GM19397 (cell line): ENCODE measurements around the gene CDIP1.

ENCODE experiments used
- ATAC-seq: cut with Tn5 transposase; IDR thresholded peaks from one replicate; pipeline ENCODE4 v1.9.1; 2021; ENCODE audit warnings: mild to moderate bottlenecking, moderate library complexity; ENCODE audit not compliant: unreplicated experiment

CDIP1 gene

DNA sequence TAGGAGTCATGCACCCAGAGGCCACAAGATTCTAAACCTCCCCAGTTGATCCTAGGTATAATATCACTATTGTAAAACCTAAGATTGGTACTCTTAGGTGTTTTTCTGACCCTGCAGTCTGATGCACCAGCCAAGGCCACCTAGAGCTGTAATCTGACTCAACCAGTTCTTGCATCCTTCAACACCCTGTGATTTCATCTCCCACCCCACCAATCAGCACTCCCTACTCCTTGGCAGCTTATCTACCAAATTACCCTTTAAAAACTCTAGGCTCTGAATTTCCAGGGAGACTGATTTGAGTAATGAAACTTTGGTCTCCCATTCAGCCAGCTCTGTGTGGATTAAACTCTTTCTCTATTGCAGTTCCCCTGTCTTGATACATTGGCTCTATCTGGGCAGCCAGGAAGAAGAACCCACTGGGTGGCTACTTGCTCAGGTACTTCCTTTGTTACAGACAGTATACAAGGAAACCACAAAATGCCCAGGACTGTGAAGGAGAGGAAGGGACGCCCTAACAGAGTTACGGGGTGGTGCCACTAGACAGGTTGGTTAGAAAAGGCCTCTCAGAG, 1.2 kb upstream of the CDIP1 start:
- no peak for ATAC-seq

- peak; percentile 29 for ATAC-seq
These were observed 913 bp downstream of the CDIP1 start for GRCh38 chr16:4537376-4538343.

GRCh38 chr16:4536391-4537106, 2.0 kb downstream of the CDIP1 start:
- ATAC-seq, result no peak

DNA sequence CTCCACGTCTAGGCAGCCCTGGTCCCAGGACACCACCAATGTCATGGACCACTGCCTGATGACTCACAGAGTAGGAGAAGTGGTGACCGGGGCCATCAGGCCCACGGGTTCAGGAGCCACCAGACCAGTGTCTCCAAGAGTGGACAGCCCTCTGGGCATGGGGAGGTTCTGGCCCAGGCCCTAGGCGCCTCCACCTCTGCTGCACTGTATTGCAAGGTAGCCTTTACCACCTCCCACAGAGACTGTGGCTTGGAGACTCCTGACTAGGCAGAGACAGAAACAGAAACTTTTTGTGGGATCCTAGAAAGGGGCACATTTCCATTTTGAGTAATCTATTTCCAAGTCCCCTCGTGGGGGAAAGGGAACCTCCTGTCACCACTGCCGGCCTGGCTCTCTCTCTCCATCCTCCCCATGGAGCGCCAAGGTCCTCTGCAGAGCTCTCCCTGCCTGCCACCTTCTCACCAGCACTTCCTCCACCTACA, 2.9 kb downstream of the CDIP1 start:
- no peak for ATAC-seq

DNA sequence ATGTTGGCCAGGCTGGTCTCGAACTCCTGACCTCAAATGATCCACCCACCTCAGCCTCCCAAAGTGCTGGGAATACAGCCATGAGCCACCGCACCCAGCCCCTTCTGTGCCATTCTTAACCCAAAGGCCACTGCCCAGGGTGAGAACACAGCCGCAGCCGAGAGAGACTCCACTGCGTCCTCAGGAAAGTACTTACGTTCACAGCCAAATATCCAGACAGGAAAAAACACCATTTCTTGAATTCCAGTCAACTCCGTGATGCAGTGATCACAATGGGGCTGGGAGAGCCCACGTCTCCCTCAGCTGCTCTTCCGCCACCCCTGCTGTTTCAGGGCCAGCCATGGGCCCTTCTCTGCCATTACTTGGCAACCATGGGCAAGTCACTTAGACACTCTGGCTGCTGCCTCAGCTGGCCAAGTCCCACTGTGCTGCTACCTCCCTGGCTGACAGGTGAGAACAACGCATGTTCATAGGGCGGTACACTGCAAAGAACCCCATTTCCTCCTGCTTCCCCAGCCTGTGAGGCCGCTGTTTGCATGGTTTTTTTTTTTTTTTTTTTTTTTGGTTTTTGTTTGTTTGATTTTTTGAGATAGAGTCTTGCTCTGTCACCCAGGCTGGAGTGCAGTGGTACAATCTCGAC, 4.3 kb downstream of the CDIP1 start:
- ATAC-seq, result no peak

DNA sequence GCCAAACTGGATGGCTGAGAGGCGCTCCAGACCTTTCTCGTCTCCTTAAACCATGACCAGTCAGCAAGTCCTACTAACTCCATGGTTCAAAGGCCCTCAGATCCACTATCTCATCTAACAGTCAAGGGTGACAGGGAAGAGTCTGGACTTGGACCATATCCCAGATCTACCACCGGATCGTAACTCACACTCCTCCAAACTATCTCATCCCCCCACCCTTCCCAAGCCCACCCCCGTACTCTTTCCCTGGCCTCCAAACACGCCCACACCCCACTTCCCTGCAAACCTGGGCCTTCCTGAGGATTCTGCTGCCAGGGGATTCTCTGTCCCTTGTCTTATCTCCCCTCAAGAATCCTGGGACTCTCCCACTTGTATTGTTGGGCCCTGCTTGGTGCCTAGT, 5.1 kb downstream of the CDIP1 start:
- no peak for ATAC-seq

DNA sequence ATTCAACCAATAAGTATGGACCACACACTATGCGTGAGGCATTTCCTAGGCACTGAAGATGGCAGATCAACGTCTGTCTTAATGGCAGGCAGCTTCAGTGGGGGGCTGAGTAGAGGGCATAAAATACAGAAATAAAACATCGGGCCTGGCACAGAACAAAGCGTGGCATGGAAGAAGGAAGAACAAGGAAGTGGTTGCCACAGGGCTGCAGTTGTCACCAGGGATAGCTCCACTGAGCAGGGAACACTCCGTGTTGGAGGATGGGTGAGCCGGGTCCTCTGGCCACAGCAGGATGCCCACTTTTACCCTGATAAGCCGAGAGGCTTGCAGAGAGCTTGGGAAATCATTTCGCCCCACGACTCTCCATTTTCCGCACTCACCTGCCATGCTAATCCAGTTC, 6.3 kb downstream of the CDIP1 start:
- no peak for ATAC-seq

GRCh38 chr16:4531811-4532210, 6.8 kb downstream of the CDIP1 start:
- ATAC-seq, result no peak

- no peak for ATAC-seq
These were observed 9.2 kb downstream of the CDIP1 start for GRCh38 chr16:4529085-4530060.

GRCh38 chr16:4525634-4526277, 12.8 kb downstream of the CDIP1 start:
- ATAC-seq, result no peak

DNA sequence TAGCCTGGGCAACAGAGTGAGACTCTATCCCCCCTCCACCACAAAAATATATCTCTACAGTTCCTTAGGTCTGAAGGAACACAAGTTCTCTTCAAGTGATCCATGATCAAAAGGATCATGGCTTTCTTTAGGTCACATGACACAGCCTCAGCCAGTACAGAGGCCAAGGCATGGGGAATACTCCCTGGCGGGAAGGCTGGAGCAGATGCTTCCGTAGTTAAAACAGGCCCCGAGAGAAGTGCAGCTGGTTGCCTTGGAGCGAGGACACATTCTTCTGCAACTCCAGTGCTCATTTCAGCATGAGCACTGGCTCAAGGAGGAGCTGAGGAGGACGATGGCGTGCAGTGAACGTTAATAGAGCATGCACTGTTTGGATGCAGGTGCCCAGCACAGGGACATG, 13.5 kb downstream of the CDIP1 start:
- no peak for ATAC-seq

DNA sequence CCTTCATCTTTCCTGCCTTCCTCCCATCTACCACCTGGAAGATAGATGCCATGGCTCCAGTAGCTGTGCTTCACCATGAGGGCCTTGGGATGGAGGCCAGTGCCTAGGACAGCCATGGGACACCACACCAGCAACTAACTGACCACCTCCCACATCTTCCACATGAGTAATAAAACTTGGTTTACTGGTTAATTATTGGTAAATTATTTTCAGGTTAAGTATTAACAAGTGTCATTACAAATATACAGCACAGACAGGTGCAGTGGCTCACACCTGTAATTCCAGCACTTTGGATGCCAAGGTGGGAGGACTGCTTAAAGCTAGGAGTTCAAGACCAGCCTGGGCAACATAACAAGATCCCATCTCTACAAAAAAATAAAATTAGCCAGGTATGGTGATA, 14.0 kb downstream of the CDIP1 start:
- no peak for ATAC-seq

DNA sequence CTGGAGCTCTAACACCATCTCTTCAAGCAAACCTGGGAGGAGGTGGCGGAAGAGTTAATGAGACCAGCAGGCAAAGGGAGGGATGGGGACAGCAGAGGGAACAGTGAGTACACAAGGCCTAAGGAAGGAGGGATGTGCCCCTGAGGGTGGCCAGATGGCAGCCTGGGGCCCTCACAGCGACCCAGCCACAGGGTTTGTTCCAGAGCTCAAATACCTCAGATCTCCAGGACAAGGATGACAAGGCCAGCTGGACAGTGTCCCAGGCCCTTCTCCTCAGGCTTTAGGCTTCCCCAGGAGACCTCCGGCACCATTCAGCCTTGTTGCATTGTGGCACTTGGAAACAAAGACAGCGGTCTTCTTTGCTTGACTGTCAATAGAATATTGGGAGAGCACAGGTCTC, 14.9 kb downstream of the CDIP1 start:
- ATAC-seq, result no peak

DNA sequence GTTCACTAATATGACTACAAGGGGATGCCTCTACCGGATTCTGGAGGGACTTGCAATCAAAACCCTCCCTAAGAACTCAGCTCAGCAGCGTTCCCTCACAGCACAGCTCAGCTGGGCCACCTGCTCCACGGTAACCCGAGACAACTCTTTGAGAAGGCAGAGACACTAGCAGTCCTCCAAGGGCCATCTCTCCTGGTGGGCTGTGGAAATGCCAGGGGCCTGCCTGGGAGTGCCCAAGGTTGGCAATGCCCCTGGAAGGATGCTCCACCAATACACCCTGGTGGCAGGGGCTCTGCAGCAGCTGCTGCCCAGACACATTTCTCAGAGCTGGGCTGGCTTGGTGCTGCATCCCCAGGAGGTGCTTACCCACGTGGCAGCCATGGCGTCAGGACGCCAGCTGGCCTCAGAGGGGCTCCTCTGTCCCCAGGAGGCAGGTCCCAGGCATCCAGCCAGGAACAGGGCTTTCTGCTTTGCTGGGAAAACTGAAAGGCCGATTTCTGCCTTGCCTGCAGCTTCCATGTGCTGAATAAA, 16.5 kb downstream of the CDIP1 start:
- no peak for ATAC-seq

DNA sequence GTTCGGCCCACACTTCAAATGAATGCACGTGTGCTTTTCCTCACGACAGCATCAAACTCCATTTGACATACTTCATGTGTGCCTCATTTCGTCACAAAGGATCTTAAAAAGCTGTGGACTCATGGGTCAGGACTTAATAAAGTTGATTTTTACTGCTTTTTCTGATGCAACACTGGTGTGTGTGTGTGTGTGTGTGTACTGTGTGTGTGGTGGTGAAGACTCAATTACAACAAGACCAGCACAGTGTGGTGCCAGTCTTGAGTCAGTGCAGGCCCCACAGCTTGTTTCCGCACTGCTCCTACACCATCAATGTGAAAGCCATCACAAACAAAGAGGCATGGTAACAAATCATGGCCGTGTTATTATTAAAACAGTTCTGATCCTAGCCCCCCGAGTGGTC, 17.7 kb downstream of the CDIP1 start:
- no peak for ATAC-seq

DNA sequence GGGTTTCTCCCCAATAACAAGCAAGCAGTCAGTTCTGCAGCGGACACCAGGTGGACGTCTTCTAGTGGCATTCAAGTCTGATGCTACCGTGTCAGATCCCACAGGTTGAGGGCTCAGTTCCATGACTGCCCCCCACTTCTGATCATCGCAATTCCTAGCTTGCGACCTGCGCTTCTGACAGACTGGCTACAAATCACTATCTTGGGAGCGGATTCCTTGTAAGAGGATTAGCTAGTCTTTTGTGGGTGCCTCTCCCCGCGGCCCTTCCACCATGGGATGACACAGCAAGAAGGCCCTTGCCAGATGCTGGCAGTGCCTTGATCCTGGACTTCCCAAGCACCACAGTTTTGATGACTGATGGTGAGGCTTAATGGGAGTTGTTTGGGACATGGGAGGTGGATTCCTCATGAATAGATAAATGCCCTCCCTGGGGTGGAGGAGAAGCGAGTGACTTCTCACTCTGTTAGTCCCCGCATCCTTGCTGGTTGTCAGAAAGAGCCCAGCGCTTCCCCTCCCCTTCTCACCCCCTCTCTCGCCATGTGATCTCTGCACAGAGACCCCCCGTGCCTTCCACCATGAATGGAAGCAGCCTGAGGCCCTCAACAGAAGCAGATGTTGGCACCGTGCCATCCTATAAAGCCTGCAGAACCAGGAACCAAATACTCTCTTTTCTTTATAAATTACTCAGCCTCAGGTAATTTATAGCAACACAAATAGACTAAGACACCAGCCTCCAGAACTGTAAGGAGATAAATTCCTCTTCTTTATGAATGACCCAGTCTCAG, 19.1 kb downstream of the CDIP1 start:
- ATAC-seq, result no peak

- ATAC-seq, result no peak
These were observed 20.5 kb downstream of the CDIP1 start for GRCh38 chr16:4517812-4518680.
